ENCODE results near the gene DYNLT1. TPM values are rescaled to one million over a fixed set of nuclear protein-coding genes. Genes with fewer than 3 reads are reported as not detected.
A peak's percentile ranks its signal among the peaks of the same experiment; 100 is the strongest.

DYNLT1 gene
- total RNA-seq, 2 donors from 2014 or later = 111 to 127 TPM

GRCh38 chr6:158631678-158632537, 12.6 kb downstream of the DYNLT1 start:
- no peak overlapping the region for H3K4me3 Mint-ChIP-seq
- H3K27me3 Mint-ChIP-seq (ENCODE audit: low read depth) = no peaks in the 10 kb centered on the region
- no peaks in the 10 kb centered on the region for H3K9me3 Mint-ChIP-seq
- no peak for ATAC-seq (replicated peaks in 1 of 2)
- H3K36me3 Mint-ChIP-seq (ENCODE audit: insufficient read depth in 2 of 2) = peaks cover 9 to 37% of the 10 kb centered on the region in 2 donors
- no peak for DNase-seq
- H3K4me1 Mint-ChIP-seq (ENCODE audit: low read depth) = peaks cover 67% of the 10 kb centered on the region
- peak overlapping the region; percentile 54 for H3K27ac Mint-ChIP-seq

- peaks cover 62% of the 10 kb centered on the region for H3K4me1 Mint-ChIP-seq (ENCODE audit: low read depth)
- no peaks in the 10 kb centered on the region for H3K27me3 Mint-ChIP-seq (ENCODE audit: low read depth)
- H3K27ac Mint-ChIP-seq = peak overlapping the region; percentile 54
- ATAC-seq (replicated peaks in 1 of 2) (peak in 1 of 2 donors; percentile 10), DNase-seq (no peak)
- H3K4me3 Mint-ChIP-seq = no peak overlapping the region
- H3K9me3 Mint-ChIP-seq = no peaks in the 10 kb centered on the region
- peaks cover 9 to 31% of the 10 kb centered on the region in 2 donors for H3K36me3 Mint-ChIP-seq (ENCODE audit: insufficient read depth in 2 of 2)
Measured at GRCh38 chr6:158630938-158631616, 13.5 kb downstream of the DYNLT1 start.

GRCh38 chr6:158629367-158630221, 14.9 kb downstream of the DYNLT1 start:
- ATAC-seq (replicated peaks in 1 of 2) = peak; percentile 67 to 75
- peaks cover 47% of the 10 kb centered on the region for H3K4me1 Mint-ChIP-seq (ENCODE audit: low read depth)
- H3K27me3 Mint-ChIP-seq (ENCODE audit: low read depth) = no peaks in the 10 kb centered on the region
- H3K27ac Mint-ChIP-seq = peak overlapping the region; percentile 84
- H3K36me3 Mint-ChIP-seq (ENCODE audit: insufficient read depth in 2 of 2) = peaks cover 9 to 30% of the 10 kb centered on the region in 2 donors
- H3K4me3 Mint-ChIP-seq = peak overlapping the region; percentile 40 to 74
- DNase-seq = peak; percentile 36 to 38
- H3K9me3 Mint-ChIP-seq = no peaks in the 10 kb centered on the region

GRCh38 chr6:158628542-158628941, 16.0 kb downstream of the DYNLT1 start:
- ATAC-seq (replicated peaks in 1 of 2) (no peak), DNase-seq (no peak)
- H3K9me3 Mint-ChIP-seq = no peaks in the 10 kb centered on the region
- peaks cover 9 to 30% of the 10 kb centered on the region in 2 donors for H3K36me3 Mint-ChIP-seq (ENCODE audit: insufficient read depth in 2 of 2)
- no peaks in the 10 kb centered on the region for H3K27me3 Mint-ChIP-seq (ENCODE audit: low read depth)
- H3K4me1 Mint-ChIP-seq (ENCODE audit: low read depth) = peaks cover 46% of the 10 kb centered on the region
- no peak overlapping the region for H3K27ac Mint-ChIP-seq
- H3K4me3 Mint-ChIP-seq = no peak overlapping the region

GRCh38 chr6:158627940-158628211, 16.7 kb downstream of the DYNLT1 start:
- Mint-ChIP-seq H3K4me3 (no peak overlapping the region), H3K27ac (no peak overlapping the region), H3K36me3 (ENCODE audit: insufficient read depth in 2 of 2) (peaks cover 7 to 30% of the 10 kb centered on the region in 2 donors), H3K27me3 (ENCODE audit: low read depth) (no peaks in the 10 kb centered on the region), H3K4me1 (ENCODE audit: low read depth) (peaks cover 49% of the 10 kb centered on the region), H3K9me3 (no peaks in the 10 kb centered on the region)
- no peak for ATAC-seq (replicated peaks in 1 of 2)
- DNase-seq = no peak

- no peaks in the 10 kb centered on the region for H3K9me3 Mint-ChIP-seq
- H3K36me3 Mint-ChIP-seq (ENCODE audit: insufficient read depth in 2 of 2) = peaks cover 7 to 29% of the 10 kb centered on the region in 2 donors
- DNase-seq (no peak), ATAC-seq (replicated peaks in 1 of 2) (no peak)
- H3K4me3 Mint-ChIP-seq = no peak overlapping the region
- peaks cover 50% of the 10 kb centered on the region for H3K4me1 Mint-ChIP-seq (ENCODE audit: low read depth)
- peak overlapping the region; percentile 18 for H3K27ac Mint-ChIP-seq
- no peaks in the 10 kb centered on the region for H3K27me3 Mint-ChIP-seq (ENCODE audit: low read depth)
Measured at GRCh38 chr6:158627168-158627939, 17.2 kb downstream of the DYNLT1 start.

GRCh38 chr6:158626360-158627167, 18.0 kb downstream of the DYNLT1 start:
- Mint-ChIP-seq H3K4me3 (no peak overlapping the region), H3K4me1 (ENCODE audit: low read depth) (peaks cover 45% of the 10 kb centered on the region), H3K36me3 (ENCODE audit: insufficient read depth in 2 of 2) (peaks cover 7 to 24% of the 10 kb centered on the region in 2 donors), H3K9me3 (no peaks in the 10 kb centered on the region), H3K27me3 (ENCODE audit: low read depth) (no peaks in the 10 kb centered on the region), H3K27ac (peak overlapping the region; percentile 3)
- no peak for ATAC-seq (replicated peaks in 1 of 2)
- DNase-seq = no peak

GRCh38 chr6:158625881-158626305, 18.6 kb downstream of the DYNLT1 start:
- no peak for ATAC-seq (replicated peaks in 1 of 2)
- Mint-ChIP-seq H3K9me3 (no peaks in the 10 kb centered on the region), H3K27me3 (ENCODE audit: low read depth) (no peaks in the 10 kb centered on the region), H3K27ac (peak overlapping the region; percentile 83), H3K4me3 (no peak overlapping the region), H3K4me1 (ENCODE audit: low read depth) (peaks cover 41% of the 10 kb centered on the region), H3K36me3 (ENCODE audit: insufficient read depth in 2 of 2) (peaks cover 7 to 20% of the 10 kb centered on the region in 2 donors)
- DNase-seq = no peak

GRCh38 chr6:158624684-158625682, 19.6 kb downstream of the DYNLT1 start:
- Mint-ChIP-seq H3K36me3 (ENCODE audit: insufficient read depth in 2 of 2) (peaks cover 7 to 20% of the 10 kb centered on the region in 2 donors), H3K27me3 (ENCODE audit: low read depth) (no peaks in the 10 kb centered on the region), H3K4me1 (ENCODE audit: low read depth) (peaks cover 41% of the 10 kb centered on the region), H3K4me3 (no peak overlapping the region), H3K9me3 (no peaks in the 10 kb centered on the region), H3K27ac (peak overlapping the region; percentile 83)
- DNase-seq (no peak), ATAC-seq (replicated peaks in 1 of 2) (no peak)

- Mint-ChIP-seq H3K27ac (peak overlapping the region; percentile 7), H3K36me3 (ENCODE audit: insufficient read depth in 2 of 2) (peaks cover 10 to 26% of the 10 kb centered on the region in 2 donors), H3K4me1 (ENCODE audit: low read depth) (peaks cover 31% of the 10 kb centered on the region), H3K27me3 (ENCODE audit: low read depth) (no peaks in the 10 kb centered on the region), H3K9me3 (no peaks in the 10 kb centered on the region), H3K4me3 (no peak overlapping the region)
- ATAC-seq (replicated peaks in 1 of 2) (peak; percentile 45 to 79), DNase-seq (no peak)
Measured at GRCh38 chr6:158622545-158623190, 21.9 kb downstream of the DYNLT1 start.
